Stimulated activated CD4-positive, alpha-beta T cell treated with anti-CD3 and anti-CD28 coated beads, Interleukin-1b, Interleukin-23, amount 100 ng/mL, for 4 hours (primary cell): ENCODE measurements around the gene ETFB.

ENCODE experiments used
- DNase-seq, 2 donors: peaks; one replicate each; pipeline ENCODE4 v3.0.0-alpha.2; 2020; ENCODE audit warnings: low read depth in 2 of 2

The ETFB gene

GRCh38 chr19:51295382-51296126 lies 70.6 kb downstream of the ETFB start:
- DNase-seq, result no peak
